Measurements from ENCODE around the gene IFNLR1.

The IFNLR1 gene

DNA sequence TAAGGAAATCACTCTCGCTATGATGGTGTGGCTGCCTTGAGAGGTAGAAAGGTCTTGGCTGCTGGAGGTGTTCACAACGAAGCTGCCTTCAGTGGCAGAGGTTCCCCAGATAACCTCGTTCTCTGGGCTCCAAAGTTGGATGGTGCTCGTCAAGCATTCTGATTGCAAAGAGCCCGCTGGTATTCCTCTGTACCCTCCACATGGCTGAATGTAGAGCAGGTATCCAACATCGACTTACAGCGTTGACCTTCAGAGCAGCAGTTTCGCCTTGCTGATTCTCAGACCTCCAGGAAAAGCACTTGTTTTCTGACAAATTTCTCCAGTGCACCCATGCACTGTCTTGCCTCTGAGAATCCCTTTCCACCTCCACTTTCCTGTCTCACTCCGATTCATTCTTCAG is 39.9 kb downstream of the IFNLR1 start:
- DNase-seq, result no peak

DNA sequence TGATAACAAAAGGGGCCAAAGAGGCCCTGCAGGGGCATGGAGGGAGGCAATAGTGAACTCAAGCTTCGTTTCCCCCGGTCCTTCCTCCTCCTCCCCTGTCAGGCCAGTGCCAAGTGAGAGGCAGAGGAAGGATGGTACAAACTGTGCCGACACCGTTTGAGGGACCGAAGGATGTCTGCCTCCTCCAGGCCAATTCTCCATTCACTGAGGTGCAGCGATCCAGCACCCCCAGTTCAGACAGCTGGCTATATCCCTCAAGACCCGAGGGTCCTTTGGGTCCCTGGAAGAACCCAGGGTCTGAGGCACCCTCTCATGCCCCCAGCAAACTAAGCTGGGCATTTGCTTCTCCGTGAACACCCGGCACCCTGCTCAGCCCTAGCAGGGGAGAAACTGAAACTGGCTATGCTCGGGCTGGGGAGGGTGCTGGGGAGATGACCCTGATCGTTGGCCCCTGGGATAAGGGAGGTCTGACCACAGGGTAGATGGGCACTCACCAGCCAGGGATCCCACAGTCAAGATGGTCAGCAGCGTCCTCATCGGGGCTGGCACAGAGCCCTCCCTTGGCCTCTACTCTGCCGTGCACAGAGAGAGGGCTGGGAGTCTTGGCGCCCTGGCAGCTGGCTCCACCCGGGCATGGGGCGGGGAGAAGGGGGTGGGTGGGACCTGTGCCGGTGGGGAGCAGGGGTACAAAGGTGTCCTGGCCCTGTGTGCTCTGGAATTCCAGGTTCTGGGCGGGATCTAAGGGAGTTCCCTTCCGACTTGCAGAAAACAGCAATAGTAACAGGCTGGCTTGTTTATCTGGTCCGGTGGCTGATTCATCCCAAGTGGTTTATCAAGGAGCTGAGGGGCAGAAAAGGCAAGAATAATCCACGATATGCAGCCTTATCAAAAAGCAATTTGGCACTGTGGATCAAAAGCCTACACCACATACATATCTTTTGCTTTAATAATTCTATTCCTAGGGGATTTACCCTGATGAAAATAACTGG is 44.2 kb downstream of the IFNLR1 start, which contains the start of gene IL22RA1:
IL22RA1 (minus strand) TSS at position 595 of the 989 bp plus-strand sequence; CDS start at position 537, 58 bp downstream.
- DNase-seq, result no peak

DNA sequence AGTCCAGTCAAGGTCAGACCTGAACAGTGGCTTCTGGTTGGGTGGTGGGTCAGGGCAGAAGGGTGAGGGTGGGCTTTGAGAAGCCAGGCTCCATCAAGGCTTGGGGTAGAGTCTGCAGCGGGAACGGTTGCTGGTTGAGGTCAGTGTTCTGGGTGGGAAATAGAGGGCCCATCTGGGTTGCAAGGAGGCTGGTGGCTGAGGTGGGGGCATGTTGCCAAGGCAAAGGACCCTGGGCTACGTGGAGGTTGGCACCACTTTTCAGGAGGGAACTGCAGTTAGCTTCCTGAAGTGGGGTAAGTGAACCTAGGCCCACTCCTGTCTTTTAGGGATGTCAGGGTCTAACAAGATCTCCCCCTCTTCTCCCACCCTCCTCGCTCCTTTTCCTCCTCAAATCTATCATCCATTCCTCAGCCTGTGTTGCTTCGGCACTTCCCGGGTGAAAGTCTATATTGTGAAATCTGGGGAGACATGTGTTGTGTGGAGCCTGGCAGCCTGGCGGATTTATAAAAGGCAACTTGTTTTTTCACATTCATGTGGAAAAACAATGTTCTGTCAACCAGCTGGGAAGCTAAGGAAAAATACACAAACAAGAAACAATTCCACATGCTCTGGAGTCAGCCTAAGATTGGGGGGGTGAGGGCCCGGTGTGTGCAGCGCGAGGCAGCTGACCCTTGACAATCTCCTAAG is 45.6 kb downstream of the IFNLR1 start:
- no peak for DNase-seq

GRCh38 chr1:24140741-24141181 is 46.3 kb downstream of the IFNLR1 start:
- DNase-seq, result no peak

GRCh38 chr1:24139841-24140425 is 47.2 kb downstream of the IFNLR1 start:
- DNase-seq, result no peak

GRCh38 chr1:24139222-24139489 is 47.9 kb downstream of the IFNLR1 start:
- no peak for DNase-seq

DNA sequence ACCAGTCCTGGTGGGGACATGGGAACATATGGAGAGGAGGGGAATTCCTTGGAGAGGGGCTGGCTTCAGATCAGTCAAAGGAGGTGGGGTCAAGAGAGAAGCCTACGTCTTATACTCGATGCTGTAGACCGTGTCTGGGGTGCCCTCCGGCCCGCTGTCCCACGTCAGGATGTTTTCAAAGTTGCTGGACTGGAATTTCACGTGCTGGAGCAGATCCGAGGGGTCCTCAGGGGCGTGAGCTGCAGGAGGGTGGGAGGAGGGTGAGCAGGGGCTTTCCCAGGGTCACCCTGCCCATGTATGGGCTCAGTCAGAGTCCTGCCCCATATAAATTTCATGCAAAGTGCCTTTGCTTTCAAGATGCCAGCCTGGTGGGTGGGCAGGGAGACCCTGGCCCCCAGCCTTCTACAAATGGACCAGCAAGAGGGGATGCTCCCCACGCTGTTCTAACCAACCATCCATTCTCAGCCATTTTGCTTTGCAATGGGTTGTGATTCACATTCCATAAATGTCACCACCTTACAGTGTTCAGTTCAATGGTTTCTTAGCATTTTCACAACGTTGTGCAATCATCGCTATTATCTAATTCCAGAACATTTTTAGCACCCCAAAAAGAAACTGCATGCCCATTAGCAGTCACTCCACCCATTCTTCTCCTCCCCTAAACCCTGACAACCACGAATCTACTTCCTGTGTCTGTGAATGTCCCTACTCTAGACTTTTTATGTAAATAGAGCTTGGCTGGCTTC is 48.4 kb downstream of the IFNLR1 start:
- peak in 1 of 2 donors; percentile 8 for DNase-seq

GRCh38 chr1:24136956-24137539 is 50.0 kb downstream of the IFNLR1 start:
- no peak for DNase-seq

DNA sequence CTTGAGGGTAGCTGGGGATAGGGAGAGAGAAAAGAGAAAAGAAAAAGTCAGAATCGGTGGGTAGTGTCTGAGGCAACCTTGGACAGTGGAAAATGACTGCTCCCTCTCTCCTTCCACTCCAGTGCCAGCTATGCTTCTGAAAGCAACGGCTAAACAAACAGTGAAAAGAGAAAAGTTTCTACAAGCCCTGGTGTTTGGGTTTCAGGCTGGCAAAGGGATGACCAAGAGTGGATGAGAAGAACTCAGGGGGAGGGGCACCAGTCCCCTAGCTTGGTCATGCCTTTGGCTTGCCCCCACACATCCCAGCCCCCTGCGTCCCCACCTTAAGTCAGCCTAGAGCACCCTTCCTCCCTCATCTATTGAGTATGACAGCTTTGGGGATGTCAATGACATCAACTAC is 52.7 kb downstream of the IFNLR1 start:
- DNase-seq, result no peak

DNA sequence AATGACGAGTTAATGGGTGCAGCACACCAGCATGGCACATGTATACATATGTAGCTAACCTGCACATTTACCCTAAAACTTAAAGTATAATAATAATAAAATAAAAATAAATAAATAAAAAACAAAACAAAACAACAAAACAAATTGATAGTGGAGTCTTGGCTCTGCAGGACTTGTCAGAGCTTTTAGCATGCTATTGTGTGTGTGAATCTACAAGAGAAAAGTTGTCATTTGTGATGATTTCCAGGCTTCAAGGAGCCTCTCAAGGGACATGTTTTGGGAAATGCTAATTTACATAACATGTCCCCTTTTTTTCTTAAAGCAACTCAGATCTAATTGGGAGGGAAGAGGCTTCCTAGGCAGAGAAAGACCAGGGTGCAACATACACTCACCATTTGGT is 53.3 kb downstream of the IFNLR1 start:
- no peak for DNase-seq

DNA sequence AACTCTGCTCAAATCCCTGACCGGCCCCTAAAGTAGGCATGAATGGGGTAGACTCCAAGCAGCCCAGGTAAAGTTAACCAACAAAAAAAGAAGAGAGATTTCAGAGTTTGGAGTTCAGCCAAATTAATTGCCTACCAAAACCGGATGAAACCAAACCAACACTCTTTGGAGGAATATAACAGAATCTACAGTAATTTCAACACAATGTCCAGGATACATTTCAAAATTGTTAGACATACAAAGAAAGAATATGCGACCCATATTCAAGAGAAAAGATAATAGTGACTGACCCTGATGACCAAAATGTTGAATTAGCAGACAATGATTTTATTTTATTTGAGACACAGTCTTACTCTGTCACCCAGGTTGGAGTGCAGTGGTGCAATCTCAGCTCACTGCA is 56.7 kb downstream of the IFNLR1 start:
- DNase-seq, result no peak

- DNase-seq, result no peak
Observed at GRCh38 chr1:24127801-24128363, 59.2 kb downstream of the IFNLR1 start.

- no peak for DNase-seq
Observed at GRCh38 chr1:24127134-24127800, 59.8 kb downstream of the IFNLR1 start.

DNA sequence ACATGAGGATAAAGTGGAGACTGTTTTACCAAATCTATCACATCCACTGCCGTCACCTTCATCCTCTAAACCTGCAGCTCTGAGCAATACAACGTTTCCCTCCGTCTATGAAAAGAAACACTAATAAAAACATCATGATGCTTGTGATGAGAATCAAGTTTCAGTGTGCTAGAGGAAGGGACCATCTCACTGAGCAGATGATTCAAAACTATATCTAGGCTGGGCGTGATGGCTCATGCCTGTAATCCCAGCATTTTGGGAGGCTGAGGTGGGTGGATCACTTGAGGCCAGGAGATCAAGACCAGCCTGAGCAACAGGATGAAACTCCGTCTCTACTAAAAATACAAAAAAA is 60.4 kb downstream of the IFNLR1 start:
- no peak for DNase-seq

- DNase-seq, result no peak
Observed at GRCh38 chr1:24126018-24126671, 60.9 kb downstream of the IFNLR1 start.

DNA sequence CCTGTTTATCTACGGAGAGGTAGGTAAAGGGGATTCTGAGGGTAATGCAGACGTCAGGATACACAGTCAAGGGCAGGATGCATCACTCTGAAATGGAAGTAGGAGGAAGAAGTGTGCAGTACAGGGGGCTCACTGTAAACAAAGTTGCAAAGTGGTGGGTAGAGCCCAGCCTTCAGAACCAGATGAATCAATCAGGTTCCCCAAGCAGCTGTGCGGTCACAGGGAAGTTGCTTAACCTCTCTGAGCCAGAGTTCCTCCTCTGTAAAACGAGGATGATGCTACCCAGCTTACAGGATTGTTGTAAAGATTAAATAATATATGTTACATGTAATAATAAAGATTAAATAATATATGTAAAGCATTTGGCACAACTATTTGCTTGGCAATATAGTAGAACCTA is 61.6 kb downstream of the IFNLR1 start:
- no peak for DNase-seq

DNA sequence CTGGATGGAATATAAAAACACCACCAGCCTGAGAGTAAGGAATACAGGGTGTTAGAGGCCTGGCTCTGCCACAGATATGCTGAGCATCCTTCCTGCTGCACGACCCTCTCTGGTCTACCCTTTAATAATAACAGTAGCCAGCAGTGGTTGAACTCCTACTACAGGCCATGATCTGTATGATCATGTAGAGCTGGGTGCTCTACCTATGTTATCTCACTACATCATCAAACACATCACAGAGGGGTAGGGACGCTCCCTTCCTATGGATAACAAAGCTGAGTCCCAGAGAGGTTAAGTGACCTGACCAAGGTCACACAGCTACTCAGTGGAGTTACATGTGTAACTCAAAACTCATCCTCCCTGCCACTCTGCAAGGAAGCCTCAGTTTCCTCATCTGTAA is 62.1 kb downstream of the IFNLR1 start:
- DNase-seq, result no peak

DNA sequence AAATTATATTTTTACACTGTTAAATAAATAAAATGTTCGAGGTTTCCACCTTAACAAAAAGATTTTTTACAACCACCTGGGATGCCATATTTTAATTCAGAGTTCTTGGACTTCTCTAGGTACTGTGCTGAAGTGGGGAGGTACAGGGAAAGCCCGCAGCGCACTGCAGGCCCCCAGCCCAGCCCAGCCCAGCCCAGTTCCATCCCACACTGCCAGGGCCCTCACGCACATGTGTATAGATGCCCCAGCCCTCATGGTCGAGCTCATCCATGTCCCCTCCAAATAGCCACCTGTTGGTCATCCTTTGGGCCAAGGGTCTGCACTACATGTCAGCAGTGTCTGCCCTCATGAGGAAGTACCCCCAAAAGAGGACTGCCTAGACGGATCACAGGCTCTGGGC is 63.5 kb downstream of the IFNLR1 start:
- DNase-seq, result no peak

- no peak for DNase-seq
Observed at GRCh38 chr1:24122776-24123175, 64.3 kb downstream of the IFNLR1 start.

DNA sequence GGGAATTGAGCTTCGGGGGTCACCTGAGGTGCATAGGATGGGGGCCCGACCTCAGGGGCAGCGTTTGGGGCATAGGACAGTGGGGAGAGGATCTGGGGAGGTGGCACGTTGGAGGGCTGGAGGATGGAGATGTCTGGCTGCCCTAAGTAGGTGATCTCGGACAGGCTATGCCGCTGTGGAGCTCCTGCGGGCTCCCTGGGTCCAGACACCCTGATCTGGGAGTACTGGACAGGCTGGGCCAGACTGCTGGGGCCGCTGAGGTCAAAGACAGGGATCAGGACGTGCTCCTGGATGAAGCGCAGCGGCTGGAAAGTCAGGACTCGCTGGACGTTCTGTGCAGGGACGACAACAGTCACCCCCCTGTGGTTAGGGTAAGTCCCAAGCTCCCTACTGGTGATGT is 65.7 kb downstream of the IFNLR1 start:
- no peak for DNase-seq

GRCh38 chr1:24120965-24121364 is 66.1 kb downstream of the IFNLR1 start:
- DNase-seq, result no peak
